Gastroesophageal sphincter (tissue), 3 donors: Measurements from ENCODE around the gene CTRL.

Experiments used
- EP300 ChIP-seq: sonication (generic); formaldehyde crosslinking; IDR thresholded peaks from one replicate; pipeline ENCODE4 v1.6.1; 2017; ENCODE audit warnings: antibody characterized with exemption, mild to moderate bottlenecking
- POLR2A ChIP-seq, 2 donors: fragments of 450-650 bp; IDR thresholded peaks; one replicate each; pipeline ENCODE4 v1.6.1; 2017; ENCODE audit warnings: antibody characterized with exemption in 2 of 2, mild to moderate bottlenecking in 2 of 2, moderate library complexity in 1 of 2
- POLR2AphosphoS5 ChIP-seq: sonication (generic); formaldehyde crosslinking; IDR thresholded peaks from one replicate; pipeline ENCODE4 v1.6.1; 2017; ENCODE audit warnings: antibody characterized with exemption
- TF ChIP-seq, protein P1 (sequence below), 4 experiments: fragments of 200-600 bp in 2 of 4; fragments of 450-650 bp in 2 of 4; sonication (generic) in 1 of 4; IDR thresholded peaks; one replicate each; pipeline ENCODE4 v1.5.1; 2017 to 2019; ENCODE audit warnings: antibody characterized with exemption in 4 of 4, mild to moderate bottlenecking in 2 of 4, moderate library complexity in 2 of 4

- TF ChIP-seq, protein P1, sequence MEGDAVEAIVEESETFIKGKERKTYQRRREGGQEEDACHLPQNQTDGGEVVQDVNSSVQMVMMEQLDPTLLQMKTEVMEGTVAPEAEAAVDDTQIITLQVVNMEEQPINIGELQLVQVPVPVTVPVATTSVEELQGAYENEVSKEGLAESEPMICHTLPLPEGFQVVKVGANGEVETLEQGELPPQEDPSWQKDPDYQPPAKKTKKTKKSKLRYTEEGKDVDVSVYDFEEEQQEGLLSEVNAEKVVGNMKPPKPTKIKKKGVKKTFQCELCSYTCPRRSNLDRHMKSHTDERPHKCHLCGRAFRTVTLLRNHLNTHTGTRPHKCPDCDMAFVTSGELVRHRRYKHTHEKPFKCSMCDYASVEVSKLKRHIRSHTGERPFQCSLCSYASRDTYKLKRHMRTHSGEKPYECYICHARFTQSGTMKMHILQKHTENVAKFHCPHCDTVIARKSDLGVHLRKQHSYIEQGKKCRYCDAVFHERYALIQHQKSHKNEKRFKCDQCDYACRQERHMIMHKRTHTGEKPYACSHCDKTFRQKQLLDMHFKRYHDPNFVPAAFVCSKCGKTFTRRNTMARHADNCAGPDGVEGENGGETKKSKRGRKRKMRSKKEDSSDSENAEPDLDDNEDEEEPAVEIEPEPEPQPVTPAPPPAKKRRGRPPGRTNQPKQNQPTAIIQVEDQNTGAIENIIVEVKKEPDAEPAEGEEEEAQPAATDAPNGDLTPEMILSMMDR (IDR thresholded peaks at IDR 0.05), result no peak
- TF ChIP-seq POLR2A (IDR thresholded peaks at IDR 0.05), result no peak
- no peak for TF ChIP-seq POLR2AphosphoS5
- no peak for TF ChIP-seq EP300
Observed at GRCh38 chr16:67917140-67917851, 14.4 kb downstream of the CTRL start.
